GM18868 (cell line): Measurements from ENCODE around the gene KCNIP3.

Experiments
- ATAC-seq: cut with Tn5 transposase; IDR thresholded peaks from one replicate; pipeline ENCODE4 v1.9.1; 2021; ENCODE audit warnings: mild to moderate bottlenecking, moderate library complexity; ENCODE audit not compliant: unreplicated experiment

Gene KCNIP3

DNA sequence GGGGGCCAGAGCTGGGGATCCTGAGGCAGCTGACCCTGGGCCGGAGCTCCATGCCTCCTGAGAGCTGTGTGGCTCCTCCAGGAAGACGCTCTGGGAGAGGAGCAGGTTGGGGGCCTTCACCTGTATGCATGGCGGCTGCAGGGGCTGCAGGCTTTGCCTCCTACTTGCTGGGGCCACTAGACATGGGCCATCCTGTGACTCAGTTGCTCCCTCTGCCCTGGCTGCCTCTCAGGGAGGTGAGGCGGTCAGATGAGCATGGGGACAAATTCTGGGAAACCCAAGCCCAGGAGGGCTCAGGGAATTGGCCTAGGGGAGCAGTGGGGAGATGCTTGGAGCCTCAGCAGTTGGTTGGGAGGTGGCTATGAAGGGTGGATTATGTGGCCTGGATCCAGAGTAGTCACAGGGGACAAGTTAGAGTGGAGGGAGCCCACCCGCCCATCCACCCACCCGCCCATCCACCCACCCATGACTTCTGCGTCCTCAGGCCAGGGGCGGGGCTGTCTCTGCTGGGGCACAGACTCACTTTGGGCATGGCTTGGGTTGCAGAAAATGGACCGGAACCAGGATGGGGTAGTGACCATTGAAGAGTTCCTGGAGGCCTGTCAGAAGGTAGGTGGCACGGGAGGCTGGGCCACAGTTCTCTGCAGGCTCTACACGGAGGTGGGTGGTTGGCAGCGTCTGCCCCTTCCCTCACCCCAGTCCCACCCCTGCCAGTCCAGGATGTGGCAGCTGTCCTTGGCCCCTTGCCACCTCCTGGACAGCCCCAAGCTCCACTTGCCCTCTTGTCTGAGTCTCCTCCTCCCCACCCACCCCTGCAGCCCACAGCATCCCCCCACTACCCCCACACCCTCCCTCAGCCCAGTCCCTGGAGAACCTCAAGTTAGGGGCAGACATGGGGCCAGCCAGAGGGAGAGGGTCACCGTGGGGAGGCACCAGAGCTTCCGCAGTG lies 85.8 kb downstream of the KCNIP3 start:
- ATAC-seq = no peak

DNA sequence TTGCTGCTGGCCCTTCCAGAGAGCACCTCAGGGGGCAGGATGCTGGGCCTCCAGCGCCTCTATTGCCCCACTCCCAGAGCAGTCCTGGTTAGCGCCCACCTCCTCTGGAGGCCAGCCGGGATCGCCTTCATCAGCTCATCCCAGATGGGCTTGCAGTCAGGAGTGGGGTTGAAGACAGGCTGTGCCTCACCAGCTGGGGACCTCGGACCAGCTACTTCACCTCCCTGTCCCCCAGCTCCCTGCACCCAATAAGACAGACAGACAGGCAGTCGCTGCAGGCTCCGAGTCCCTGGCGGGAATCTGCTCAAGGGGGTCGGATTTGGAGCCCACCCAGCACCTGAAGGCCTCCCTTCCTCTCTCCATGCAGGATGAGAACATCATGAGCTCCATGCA lies 86.5 kb downstream of the KCNIP3 start:
- no peak for ATAC-seq

DNA sequence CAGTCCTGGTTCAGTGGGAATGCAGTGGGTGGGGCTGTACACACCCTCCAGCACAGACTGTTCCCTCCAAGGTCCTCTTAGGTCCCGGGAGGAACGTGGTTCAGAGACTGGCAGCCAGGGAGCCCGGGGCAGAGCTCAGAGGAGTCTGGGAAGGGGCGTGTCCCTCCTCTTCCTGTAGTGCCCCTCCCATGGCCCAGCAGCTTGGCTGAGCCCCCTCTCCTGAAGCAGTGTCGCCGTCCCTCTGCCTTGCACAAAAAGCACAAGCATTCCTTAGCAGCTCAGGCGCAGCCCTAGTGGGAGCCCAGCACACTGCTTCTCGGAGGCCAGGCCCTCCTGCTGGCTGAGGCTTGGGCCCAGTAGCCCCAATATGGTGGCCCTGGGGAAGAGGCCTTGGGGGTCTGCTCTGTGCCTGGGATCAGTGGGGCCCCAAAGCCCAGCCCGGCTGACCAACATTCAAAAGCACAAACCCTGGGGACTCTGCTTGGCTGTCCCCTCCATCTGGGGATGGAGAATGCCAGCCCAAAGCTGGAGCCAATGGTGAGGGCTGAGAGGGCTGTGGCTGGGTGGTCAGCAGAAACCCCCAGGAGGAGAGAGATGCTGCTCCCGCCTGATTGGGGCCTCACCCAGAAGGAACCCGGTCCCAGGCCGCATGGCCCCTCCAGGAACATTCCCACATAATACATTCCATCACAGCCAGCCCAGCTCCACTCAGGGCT lies 87.9 kb downstream of the KCNIP3 start:
- ATAC-seq = no peak

DNA sequence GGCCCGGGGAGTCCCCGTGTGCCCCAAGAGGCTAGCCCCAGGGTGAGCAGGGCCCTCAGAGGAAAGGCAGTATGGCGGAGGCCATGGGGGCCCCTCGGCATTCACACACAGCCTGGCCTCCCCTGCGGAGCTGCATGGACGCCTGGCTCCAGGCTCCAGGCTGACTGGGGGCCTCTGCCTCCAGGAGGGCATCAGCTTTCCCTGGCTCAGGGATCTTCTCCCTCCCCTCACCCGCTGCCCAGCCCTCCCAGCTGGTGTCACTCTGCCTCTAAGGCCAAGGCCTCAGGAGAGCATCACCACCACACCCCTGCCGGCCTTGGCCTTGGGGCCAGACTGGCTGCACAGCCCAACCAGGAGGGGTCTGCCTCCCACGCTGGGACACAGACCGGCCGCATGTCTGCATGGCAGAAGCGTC lies 88.4 kb downstream of the KCNIP3 start:
- no peak for ATAC-seq

DNA sequence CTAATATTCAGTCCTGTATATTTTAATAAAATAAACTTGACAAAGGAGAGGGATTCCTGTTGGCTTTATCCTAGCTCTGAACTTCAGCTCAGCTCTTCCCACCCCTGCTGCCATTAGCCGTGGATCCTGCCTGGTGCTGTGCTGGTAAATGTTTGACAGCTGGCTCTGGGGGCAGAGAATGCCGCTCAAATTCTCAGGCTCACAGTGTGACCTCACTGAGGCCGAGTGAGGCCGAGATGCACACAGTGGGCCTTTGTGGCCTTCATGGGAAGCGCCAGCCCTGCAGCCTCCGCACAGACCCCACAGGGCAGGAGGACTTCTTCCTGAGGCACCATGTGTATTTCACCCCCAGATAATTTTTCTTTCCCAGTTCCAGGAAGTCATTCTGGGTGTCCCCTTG lies 88.9 kb downstream of the KCNIP3 start:
- no peak for ATAC-seq

DNA sequence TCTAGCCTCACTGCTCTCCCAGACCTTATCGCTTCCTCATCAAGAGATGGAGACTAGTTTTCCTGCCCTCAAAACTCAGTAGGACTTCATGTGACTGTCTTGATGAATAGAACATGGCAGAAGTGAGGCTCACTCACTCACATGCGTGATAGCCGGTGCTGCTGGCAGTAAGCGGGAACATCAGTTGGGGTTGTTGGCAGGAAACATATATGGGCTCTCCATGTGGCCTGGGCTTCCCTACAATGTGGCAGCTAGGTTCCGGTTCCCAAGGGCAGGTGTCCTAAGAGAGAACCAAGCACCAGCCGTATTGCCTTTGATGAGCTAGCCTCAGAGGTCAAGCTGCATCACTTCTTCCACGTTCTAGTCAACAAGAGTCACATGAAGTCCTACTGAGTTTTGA lies 90.2 kb downstream of the KCNIP3 start:
- ATAC-seq = no peak

DNA sequence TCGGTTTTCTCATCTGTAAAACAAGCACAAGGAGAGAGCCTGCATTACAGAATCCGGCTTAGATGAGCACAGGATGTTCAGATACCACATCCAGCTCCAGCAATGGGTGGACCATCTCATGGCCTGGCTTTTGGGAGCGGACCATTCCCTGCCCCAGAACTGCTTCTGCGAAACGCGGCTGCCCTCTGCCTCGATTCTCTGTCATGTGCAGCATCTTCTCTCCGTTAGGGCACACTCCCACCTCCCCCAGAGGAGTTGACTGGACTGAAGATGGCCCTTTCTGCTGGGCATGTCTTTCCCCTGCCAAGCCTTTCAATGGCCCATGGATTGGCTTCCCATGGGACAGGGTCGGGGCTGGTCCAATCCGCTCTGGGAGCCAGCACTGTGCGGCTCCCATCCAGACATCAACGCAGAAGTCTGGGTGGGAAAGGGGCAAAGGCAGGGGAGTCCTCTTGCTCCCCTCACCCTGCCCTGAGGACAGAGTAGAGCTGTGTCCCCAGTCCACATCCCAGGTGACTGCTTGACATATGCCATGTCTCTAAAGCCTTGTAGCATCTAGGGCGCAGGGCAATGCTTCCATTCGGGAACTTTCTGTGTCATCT lies 91.0 kb downstream of the KCNIP3 start:
- ATAC-seq = no peak

DNA sequence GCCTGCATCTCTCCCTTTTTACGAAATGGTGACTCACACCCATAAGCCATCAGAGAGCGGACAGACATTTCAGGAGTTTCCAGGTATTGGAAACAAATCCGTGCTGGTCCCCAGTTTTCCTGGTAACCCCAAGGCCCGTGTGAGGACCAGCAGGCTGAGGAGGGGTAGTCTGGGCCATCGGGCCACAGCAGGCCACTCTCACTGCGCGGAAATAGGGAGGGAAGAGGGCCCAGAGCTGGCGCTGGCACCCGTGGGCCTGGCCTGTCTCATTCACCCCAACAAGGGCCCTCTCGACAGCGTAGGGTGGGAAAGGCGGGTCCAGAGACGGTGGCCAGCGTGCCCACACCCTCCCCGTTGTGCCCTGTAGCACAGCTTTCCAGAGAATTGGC lies 91.7 kb downstream of the KCNIP3 start:
- no peak for ATAC-seq

DNA sequence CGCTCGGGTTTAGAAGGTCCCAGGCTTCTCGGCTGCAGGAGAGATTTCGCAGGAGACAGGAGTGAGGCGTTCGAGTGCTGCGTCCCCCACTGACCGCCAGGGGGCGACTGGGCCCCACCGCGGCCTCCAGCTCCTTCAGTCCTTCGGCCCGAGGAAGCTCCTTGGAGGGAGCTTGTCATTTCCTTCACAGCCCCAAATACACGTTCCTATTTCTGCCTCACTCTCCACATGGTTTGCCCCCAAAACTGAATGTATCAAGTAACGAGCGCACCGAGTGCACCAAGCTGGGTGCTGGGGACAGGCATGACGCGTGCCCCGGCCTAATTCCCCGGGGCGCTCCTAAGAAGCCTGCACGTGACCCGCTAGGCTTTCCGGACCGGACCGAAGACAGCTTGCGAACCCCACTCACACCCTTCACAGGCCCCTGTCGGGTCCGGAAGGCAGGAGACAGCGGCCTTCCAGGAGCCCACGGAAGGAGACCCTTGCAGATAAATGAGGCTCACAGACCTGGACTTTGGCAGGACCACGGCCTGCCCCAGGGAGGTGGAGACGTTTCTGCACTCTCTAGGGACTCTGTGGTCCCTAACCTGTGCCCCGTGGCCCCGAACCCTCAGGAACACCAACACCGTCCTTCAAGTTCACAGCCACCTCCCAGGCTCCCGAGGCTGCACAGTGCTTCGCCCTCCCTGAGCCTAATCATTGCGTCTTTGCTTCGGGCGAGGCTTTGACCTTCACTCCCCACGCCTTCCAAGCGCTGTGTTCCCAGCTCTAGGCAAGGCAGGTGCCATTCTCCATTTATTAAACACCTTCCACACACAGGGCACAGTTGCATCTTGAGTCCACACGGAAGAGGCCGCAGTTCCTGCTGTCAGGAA lies 92.3 kb downstream of the KCNIP3 start:
- peak; percentile 70 for ATAC-seq

DNA sequence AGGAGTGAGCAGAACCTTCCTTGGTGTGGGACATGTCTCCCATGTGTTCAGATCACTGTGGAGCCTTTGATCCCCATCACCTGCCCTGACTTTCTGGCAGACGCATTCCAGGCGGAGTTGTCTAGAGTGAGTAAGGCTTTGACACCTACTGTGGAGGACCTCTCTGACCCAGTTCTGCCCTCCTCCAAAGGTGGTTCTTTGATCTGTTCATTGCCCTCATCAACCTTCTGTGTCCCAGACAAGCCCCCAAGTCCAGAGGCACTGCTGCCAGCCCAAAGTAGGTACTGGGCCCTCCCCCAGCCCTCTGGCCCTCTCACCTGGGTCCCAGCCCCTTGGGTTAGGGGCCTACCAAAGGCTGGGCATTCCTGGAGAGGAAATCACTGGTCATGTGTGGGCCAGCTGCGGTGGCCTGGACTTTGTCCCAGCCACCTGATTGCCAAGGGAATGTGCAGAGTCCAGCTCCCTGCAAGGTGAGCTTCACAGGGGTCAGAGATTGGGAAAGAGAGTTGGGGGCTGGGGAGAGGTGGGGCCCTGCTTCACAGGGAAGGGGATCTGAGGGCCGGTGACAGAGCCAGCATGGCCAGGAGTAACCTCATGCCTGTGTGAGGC lies 93.2 kb downstream of the KCNIP3 start:
- no peak for ATAC-seq

DNA sequence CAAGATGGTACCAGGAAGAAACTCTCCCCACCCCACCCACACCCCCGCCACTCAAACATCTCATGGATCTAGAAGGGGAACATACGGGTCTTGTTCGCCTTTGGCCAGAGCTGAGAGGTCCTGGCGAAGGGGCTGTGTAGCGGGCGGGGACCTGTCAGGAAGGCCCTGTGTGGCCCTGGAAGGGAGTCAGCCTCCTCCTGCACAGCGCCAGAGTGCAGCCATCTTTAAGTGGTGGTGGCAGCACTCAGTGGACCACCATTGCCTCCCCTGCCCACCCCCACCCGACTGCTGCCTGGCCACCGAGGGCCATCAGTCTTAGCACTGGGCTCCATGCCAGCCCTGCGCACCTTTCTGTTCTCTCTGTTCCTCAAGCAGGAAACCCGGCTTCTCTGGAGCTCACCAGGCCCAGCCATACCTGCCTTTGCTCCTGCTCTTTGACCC lies 93.8 kb downstream of the KCNIP3 start:
- no peak for ATAC-seq

DNA sequence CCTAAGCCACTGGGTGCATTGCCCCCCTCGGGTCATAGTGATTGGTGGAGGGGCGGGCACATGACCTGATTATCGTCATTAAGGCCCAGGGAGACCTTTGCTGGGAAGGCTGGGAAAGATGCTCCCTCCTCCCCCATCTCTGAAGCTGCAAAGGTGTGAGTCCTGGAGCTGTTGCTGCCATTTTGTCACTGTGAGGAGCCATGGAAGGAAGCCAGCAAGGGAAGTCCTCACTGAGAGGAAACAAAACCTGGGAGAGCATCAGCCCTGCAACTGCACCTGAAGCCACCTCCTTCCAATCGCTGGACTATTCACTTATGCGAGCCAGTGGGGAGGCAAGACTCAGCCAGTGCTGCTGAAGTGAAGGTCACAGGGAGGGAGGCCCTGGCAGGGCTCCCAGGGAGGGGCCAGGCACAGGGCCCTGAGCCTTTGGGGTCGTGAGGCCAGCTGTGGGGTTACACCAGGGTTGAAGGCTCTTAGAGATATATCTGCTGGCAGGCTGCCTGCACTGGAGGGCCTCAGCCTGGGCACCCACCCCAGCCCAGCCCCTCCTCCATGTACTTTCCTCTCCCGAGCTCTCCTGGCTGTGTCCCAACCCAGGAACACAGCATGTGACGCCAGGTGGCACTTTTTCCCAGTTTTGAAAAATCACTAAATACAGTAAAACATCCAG lies 94.6 kb downstream of the KCNIP3 start:
- no peak for ATAC-seq

DNA sequence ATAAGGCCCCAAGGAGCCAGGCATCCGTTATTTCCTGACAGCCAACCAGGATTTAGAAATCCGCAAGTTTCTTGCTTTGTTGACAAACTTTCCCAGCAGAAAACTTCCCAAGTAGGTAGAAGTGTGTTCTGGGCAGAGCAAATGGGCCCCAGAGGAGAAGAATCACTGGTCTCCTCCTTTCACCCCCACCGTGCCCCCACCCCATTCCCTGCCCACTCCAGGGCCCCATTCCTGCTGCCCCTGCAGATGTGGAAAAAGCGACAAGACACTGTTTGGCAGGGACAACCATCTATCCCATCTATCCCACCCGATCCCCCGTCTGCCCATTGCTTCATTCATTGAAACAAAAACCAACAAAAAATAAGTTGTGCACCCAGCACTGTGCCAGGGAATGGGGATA lies 95.2 kb downstream of the KCNIP3 start:
- no peak for ATAC-seq

DNA sequence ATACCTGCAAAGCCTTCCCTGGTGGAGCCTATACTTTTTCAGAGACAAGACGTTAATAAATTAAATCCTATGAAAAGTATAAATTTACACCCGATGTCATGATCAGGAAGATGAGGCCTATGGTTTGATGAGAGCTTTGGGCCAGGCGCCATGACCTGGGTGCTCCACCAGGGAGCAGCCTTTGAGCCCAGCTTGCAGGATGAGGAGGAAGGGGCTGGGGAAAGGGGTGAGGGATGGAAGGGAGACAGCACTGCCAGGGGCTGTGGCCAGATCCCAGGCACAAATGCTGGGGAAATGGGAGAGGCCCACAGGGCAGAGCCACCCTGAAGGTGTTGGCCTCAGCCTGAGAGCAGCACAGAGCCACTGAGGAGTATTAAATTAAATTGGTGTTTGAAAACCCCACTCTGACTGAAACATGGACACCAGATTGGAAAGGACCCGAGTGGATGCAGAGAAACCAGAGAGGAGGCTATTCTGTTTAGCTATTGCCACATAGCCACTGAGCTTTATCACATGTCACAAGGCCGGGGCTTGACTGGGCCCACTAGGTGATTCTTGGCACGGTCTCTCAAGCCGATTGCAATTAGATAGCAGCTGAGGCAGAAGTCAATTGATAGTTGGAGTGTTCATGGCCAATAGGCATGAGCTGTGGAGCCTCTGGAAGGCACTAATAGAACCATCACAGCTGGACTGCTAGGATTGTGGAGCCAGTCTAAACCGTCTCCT lies 95.7 kb downstream of the KCNIP3 start:
- ATAC-seq = no peak

DNA sequence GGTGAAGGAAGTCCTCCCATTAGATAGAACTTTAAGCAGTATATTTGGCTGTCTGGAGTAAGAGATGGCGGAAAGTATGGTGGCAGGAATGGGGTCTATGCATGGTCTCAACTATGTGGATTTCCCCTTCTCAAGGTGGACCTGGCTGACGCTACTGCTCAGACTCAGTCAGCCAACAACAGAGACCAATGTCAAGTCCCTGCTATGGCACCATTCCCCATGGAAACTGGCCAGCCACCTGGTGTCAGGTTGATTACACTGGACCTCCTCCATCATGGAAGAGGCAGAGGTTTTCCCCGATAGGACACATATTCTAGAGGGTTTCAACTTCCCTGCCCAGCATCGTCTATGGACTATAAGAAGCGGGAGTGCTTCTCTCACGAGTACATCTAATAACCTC lies 96.8 kb downstream of the KCNIP3 start:
- ATAC-seq = no peak

DNA sequence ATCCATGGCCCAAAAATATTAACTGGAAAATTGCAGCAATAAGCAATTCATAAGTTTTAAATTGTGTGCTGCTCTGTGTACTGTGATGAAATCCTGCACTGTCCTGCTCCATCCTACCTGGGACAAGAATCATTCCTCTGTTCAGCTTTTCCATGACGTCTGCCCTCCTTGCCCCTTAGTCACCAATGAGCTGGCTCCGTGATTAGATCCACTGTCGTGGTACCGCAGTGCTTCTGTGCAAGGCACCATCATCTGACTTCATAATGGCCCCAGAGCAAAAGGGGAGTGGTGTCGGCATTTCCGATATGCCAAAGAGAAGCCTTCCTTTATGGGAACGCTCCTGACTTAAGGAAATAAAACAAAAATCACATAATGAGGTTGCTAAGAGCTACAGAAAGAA lies 101.9 kb downstream of the KCNIP3 start:
- no peak for ATAC-seq

DNA sequence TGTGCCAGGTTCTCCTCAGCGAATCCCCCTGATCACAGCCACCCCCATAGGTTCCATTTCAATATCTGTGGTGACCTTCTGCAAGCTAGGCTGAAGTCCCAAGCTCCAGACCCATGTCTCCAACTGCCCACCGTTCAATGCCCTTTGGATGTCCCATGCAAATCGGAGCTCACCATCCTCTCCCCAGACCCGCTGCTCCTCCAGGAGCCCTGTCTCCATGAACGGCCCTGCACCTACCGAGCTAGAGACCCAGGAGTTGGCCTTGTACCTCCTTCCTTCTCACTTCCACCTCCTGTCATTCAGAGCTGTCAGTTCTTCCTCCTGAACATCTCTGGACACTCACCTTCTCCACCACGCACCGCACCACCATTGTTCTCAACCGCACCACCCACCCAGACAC lies 104.3 kb downstream of the KCNIP3 start:
- ATAC-seq = no peak

DNA sequence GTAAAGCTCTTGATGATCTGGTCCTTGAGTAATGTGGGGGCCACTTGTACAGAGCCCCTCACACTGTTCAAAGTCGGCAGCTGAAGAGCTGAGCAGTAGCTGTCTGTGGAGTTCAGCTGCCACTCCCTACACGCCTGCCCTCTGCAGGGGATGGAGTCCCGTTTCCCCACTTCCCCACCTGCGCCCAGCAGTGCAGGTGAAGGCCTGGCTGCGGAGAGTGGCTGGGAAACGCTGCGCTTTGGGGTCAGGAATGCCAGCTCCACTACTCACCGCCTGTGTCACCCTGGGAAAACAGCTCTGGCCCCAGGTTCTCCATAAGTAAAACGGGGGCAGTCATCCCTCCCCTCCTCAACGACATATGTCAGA lies 104.8 kb downstream of the KCNIP3 start:
- peak; percentile 25 for ATAC-seq
